KMS-11 (cell line): Measurements from ENCODE around the gene RAB31.

Experiments
- H2AFZ ChIP-seq: fragments of 200-600 bp; sonication (generic); 2 replicates; pipeline ENCODE4 v1.6.1; 2016; ENCODE audit warnings: antibody characterized with exemption, mixed run types, low read depth
- H3K27ac ChIP-seq: fragments of 200-600 bp; sonication (generic); 2 replicates; pipeline ENCODE4 v1.6.1; 2016; ENCODE audit warnings: mild to moderate bottlenecking, mixed run types
- H3K27me3 ChIP-seq: fragments of 200-600 bp; sonication (generic); 2 replicates; pipeline ENCODE4 v1.6.1; 2017; ENCODE audit warnings: mild to moderate bottlenecking, low read depth, mixed run types, moderate library complexity; ENCODE audit not compliant: insufficient read depth
- H3K36me3 ChIP-seq: fragments of 200-600 bp; sonication (generic); 2 replicates; pipeline ENCODE4 v1.6.1; 2017; ENCODE audit warnings: mild to moderate bottlenecking, mixed run types; ENCODE audit not compliant: insufficient read depth
- H3K4me1 ChIP-seq: fragments of 200-600 bp; sonication (generic); 2 replicates; pipeline ENCODE4 v1.6.1; 2016; ENCODE audit warnings: mild to moderate bottlenecking, low read depth, mixed run types; ENCODE audit not compliant: poor library complexity, severe bottlenecking
- H3K4me2 ChIP-seq: fragments of 200-600 bp; sonication (generic); 2 replicates; pipeline ENCODE4 v1.7.0; 2016; ENCODE audit warnings: mild to moderate bottlenecking, mixed run types
- H3K4me3 ChIP-seq: fragments of 200-600 bp; sonication (generic); IDR thresholded peaks from 2 replicates; pipeline ENCODE4 v1.6.1; 2017; ENCODE audit warnings: low read depth, low read length, mixed read lengths; ENCODE audit not compliant: insufficient read depth
- H3K79me2 ChIP-seq: fragments of 200-600 bp; sonication (generic); 2 replicates; pipeline ENCODE4 v1.6.1; 2016; ENCODE audit warnings: low read depth, mixed run types; ENCODE audit not compliant: insufficient read depth
- H3K9ac ChIP-seq: fragments of 200-600 bp; sonication (generic); 2 replicates; pipeline ENCODE4 v1.6.1; 2016; ENCODE audit warnings: mild to moderate bottlenecking, mixed run types
- H4K20me1 ChIP-seq: fragments of 200-600 bp; sonication (generic); 2 replicates; pipeline ENCODE4 v1.6.1; 2016; ENCODE audit warnings: mild to moderate bottlenecking, mixed run types; ENCODE audit not compliant: insufficient read depth
- TF ChIP-seq, protein P1 (sequence below): fragments of 200-600 bp; sonication (generic); conservative IDR thresholded peaks from 2 replicates; pipeline ENCODE4 v1.6.1; 2017; ENCODE audit warnings: low read depth, mild to moderate bottlenecking, antibody characterized with exemption, low read length, moderate library complexity, mixed read lengths

The RAB31 gene

DNA sequence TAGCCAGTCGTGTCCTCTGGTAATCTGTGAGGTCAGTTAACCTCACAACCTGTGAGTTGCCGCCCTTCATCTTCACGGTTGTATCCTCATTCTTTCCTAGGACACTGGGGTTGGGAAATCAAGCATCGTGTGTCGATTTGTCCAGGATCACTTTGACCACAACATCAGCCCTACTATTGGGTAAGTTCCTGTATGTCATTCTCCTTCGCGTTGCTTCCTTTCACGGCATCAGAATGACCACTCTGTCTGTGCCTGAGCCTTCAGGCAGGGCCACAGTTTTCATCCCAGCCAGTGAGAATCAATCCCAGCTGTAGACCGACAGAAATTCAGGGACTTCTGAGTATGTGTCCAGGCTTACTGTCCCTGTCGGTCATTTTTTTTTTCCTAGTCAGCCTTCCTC lies 67.1 kb downstream of the RAB31 start:
- TF ChIP-seq, protein P1, sequence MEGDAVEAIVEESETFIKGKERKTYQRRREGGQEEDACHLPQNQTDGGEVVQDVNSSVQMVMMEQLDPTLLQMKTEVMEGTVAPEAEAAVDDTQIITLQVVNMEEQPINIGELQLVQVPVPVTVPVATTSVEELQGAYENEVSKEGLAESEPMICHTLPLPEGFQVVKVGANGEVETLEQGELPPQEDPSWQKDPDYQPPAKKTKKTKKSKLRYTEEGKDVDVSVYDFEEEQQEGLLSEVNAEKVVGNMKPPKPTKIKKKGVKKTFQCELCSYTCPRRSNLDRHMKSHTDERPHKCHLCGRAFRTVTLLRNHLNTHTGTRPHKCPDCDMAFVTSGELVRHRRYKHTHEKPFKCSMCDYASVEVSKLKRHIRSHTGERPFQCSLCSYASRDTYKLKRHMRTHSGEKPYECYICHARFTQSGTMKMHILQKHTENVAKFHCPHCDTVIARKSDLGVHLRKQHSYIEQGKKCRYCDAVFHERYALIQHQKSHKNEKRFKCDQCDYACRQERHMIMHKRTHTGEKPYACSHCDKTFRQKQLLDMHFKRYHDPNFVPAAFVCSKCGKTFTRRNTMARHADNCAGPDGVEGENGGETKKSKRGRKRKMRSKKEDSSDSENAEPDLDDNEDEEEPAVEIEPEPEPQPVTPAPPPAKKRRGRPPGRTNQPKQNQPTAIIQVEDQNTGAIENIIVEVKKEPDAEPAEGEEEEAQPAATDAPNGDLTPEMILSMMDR, result no peak
- no peak overlapping the region for H3K9ac ChIP-seq
- H3K4me1 ChIP-seq, result no peaks in the 10 kb centered on the region
- no peaks in the 10 kb centered on the region for H3K36me3 ChIP-seq
- no peaks in the 10 kb centered on the region for H3K79me2 ChIP-seq
- H3K27ac ChIP-seq, result no peak overlapping the region
- H4K20me1 ChIP-seq, result no peaks in the 10 kb centered on the region
- no peaks in the 10 kb centered on the region for H3K27me3 ChIP-seq
- H2AFZ ChIP-seq, result no peak overlapping the region
- H3K4me2 ChIP-seq, result no peak overlapping the region
- no peak overlapping the region for H3K4me3 ChIP-seq

DNA sequence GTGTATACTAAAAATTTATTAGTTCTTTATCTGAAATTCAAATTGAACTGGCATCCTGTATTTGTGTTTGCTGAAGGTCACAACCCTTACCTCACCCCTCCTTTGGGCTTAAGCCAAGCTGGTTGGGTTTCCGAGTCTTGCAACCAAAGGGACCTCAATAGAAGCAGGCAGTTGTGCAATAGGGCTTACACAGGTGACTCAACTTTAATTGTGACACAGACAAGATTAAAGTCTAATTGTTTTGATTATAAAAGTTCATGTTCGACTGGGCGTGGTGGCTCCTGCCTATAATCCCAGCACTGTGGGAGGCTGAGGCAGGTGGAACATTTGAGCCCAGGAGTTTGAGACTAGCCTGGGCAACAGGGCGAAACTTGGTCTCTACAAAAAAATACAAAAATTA lies 71.5 kb downstream of the RAB31 start:
- H3K4me2 ChIP-seq, result no peak overlapping the region
- H4K20me1 ChIP-seq, result no peaks in the 10 kb centered on the region
- no peak overlapping the region for H3K9ac ChIP-seq
- no peak overlapping the region for H3K27ac ChIP-seq
- no peaks in the 10 kb centered on the region for H3K4me1 ChIP-seq
- no peak overlapping the region for H3K4me3 ChIP-seq
- no peaks in the 10 kb centered on the region for H3K79me2 ChIP-seq
- no peaks in the 10 kb centered on the region for H3K27me3 ChIP-seq
- TF ChIP-seq, protein P1, result no peak
- no peak overlapping the region for H2AFZ ChIP-seq
- H3K36me3 ChIP-seq, result no peaks in the 10 kb centered on the region

GRCh38 chr18:9782073-9782857 lies 74.2 kb downstream of the RAB31 start:
- H4K20me1 ChIP-seq, result no peaks in the 10 kb centered on the region
- H3K4me3 ChIP-seq, result no peak overlapping the region
- H3K79me2 ChIP-seq, result no peaks in the 10 kb centered on the region
- H2AFZ ChIP-seq, result no peak overlapping the region
- H3K36me3 ChIP-seq, result no peaks in the 10 kb centered on the region
- no peak overlapping the region for H3K4me2 ChIP-seq
- TF ChIP-seq, protein P1, result no peak
- no peaks in the 10 kb centered on the region for H3K4me1 ChIP-seq
- no peak overlapping the region for H3K27ac ChIP-seq
- no peak overlapping the region for H3K9ac ChIP-seq
- no peaks in the 10 kb centered on the region for H3K27me3 ChIP-seq

GRCh38 chr18:9786631-9787030 lies 78.5 kb downstream of the RAB31 start:
- TF ChIP-seq, protein P1, result no peak
- Histone ChIP-seq H3K9ac (no peak overlapping the region), H3K4me2 (no peak overlapping the region), H3K27me3 (no peaks in the 10 kb centered on the region), H3K4me3 (no peak overlapping the region), H3K79me2 (no peaks in the 10 kb centered on the region), H3K4me1 (peaks cover 19% of the 10 kb centered on the region), H4K20me1 (no peaks in the 10 kb centered on the region), H3K27ac (no peak overlapping the region), H2AFZ (no peak overlapping the region), H3K36me3 (no peaks in the 10 kb centered on the region)
